ENCODE results near the gene E2F6. TPM values are rescaled to one million over a fixed set of nuclear protein-coding genes. Genes with fewer than 3 reads are reported as not detected.

E2F6 gene, protein sequence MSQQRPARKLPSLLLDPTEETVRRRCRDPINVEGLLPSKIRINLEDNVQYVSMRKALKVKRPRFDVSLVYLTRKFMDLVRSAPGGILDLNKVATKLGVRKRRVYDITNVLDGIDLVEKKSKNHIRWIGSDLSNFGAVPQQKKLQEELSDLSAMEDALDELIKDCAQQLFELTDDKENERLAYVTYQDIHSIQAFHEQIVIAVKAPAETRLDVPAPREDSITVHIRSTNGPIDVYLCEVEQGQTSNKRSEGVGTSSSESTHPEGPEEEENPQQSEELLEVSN
- 10.7 and 10.9 TPM in 2 replicates for total RNA-seq

DNA sequence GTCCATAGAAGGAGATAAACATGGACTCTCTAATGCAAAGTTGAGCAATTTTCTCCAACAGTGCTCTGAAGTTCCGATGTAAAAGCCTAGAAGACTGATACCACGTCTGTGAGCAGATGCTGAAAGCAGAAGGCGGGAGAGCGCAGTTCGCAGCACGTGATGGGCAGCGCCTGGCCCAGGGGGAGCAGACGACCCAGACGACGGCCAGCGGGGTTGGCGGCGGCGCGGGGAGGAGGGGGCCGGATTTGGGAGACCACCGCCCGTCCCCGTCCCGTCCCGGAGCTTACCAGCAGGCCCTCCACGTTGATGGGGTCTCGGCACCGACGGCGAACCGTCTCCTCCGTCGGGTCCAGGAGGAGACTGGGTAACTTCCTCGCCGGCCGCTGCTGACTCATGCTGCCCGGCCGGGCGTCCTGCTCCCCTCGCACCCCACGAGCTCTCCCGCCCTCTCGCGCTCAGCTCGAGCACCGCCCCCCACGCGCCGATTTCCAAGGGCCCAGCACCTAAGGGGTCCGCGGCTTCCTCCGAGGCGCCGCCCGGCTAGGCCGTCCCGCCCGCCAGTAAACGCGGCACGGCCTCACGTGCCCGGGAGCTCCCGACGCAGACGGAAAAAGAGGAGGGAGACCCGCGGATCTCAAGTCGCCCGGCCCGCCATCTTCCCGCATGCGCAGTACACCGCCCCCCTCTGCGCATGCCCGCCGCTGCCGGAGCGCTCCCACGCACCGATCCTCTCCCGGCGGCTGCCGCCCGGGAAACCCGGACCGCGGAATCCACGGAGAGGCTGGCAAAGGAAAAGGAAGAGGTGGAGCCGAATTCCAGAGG is at the start of gene E2F6:
E2F6 (minus strand) TSS at position 677 of the 822 bp plus-strand sequence; CDS start at position 395, 282 bp downstream.
- intact Hi-C loops (cut with micrococcal nuclease), result loop anchor here (1.0 to 5.0 kb wide), 3 partner anchors 123 to 333 kb away; partner anchors contain the start of genes ROCK2 and SLC66A3

DNA sequence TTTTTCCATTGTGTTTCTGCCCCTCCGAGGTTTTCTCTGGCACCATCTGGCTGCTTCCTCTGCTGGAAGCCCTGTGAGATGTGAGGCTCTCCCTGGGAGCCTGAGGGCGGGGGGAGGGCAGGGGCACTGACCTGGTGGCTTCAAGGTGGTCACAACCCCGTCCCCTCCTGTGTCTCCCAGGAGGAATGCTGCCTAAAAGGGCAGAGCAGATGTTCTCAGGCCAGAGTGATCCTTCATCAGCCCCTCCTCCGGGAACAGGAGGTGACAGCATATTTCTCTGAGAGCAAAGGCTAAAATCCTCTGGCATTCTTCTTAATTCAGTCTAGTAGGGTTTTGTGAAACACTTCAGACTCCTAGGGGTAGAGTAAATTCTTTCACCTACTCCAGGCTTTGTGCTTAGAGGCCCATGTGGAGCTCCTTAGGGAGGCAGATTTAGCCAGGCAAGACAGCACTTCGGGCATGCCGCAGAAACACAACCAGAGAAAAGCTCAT is 49.6 kb upstream of the E2F6 start:
- intact Hi-C loops (cut with micrococcal nuclease), result no loop called here

DNA sequence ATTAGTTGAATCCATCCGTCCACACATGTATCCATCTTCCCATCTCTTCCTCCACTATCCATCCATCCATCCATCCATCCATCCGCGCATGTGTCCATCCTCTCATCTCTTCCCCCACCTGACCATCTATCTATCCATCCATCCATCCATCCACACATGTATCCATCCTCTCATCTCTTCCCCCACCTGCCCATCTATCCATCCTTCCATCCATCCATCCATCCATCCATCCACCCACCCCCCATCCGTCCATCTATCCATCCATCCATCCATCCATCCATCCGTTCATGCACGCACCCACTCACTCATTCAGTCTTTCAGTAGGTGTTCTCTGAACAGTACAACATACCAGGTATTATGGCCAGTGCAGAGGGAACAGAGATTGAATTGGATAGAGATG is 48.9 kb upstream of the E2F6 start:
- intact Hi-C loops (cut with micrococcal nuclease), result no loop called here

DNA sequence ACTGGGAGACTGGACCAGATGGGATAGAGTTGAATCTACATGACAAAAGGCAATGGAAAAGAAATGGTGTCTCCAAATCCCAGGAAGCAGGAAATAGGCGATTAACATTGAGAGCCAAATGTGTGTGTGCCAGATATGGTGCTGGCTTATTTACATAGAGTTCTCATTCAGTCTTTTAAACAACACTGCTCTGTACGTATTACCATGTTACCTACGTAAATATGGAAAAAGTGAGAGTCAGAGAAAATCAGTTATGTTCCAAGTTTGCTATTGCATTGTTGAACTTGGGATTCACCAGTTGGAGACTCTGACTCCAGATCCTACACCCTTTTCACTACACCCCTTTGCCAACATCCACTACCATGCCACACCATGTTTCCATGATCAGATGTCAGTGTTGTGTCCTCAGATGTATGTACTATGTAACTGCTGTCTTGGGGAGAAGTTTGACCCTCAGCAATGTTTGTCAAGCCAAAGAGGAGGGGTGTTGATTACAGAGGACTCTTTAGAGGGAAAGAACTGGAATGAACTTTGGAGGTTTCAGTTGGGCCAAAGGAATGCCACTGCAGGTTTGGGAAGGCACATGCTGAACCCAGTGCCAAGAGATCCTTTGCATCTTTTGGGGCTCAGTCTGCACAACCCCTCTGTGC is 48.2 kb upstream of the E2F6 start:
- intact Hi-C loops (cut with micrococcal nuclease), result no loop called here

DNA sequence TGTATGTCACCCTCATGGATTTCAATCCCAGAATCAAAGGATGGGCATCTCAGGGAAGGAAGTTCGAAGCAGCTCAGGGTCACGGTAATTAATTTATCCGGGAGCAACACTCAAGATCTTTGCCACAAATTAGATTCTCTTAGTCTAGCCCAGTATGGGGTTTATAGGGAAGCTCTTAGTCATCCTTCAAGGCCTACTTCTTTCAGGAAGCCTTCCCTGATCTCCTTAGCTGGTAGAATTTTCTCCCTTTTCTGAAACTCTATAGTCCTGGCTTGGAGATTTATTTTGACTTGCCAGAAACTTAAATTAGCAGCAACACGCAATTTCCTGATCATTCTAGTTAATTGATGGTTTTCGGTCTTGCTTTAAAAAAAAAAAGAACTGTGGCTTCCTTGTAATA is 47.4 kb upstream of the E2F6 start:
- intact Hi-C loops (cut with micrococcal nuclease), result no loop called here

DNA sequence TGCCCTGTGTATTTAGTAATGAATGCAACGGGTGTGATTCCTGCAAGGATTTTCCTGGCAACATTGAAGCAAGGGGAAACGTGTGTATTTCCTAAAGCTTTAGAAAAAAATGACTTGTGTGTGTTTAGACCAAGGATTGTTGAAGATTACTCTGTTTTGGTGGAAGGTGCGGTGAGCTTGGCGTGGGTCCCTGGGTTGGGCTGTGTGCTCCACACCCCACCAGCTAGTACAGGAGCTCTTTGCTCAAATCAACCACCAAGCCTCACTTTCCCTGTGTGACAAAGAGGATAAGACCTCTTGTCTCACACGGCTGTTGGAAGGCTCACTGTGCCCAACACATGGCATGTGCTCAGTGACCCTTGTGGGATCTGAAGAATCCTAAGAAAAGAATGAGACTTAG is 46.5 kb upstream of the E2F6 start:
- intact Hi-C loops (cut with micrococcal nuclease), result no loop called here

DNA sequence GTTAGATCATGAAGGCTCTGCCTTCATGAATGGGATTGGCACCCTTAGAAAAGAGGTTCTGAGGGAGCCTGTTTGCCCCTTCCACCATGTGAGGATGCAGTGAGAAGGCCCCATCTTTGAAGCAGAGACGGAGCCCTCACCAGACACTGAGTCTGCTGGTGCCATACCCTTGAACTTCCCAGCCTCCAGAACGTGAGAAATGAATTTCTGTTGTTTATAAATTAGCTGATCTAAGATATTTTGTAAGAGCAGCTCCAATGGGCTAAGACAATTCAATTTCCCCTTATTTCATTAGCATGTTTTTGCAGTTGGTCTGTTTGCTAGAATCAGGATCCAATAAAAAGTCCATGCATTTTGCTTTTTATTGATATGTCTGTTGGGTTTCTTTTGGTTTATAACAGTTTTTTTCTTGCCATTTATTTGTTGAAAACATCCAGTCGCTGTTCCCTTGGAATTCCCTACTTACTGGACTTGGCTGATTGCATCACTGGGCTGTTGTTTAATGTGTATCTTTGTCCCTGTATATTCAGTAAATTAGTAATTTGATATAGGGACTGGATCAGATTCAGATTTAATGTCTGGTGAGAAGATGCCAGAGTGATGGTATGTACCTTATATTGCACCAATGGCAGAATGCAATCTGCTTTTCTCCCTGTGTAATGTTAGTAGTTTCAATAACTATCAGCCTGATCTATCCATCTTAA is 43.8 kb upstream of the E2F6 start:
- intact Hi-C loops (cut with micrococcal nuclease), result no loop called here

DNA sequence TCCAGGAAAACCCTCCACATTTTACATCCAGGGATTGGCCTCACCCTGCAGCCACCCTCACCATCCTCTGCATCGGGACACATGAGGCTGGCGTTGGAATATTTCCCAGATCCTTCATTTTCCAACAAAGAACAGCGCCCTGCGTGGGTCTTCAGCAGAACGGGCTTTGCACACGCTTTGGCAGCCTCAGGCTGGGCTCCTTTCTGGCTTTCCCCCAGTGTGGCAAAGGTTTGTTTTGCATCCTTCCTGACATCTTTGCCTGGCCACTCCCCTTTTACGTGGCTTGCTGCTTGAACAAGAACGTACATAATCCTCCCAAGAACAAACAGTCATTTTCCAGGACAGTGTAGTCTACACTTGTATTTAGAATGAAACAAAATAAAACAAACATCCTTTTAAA is 42.3 kb upstream of the E2F6 start:
- intact Hi-C loops (cut with micrococcal nuclease), result no loop called here

DNA sequence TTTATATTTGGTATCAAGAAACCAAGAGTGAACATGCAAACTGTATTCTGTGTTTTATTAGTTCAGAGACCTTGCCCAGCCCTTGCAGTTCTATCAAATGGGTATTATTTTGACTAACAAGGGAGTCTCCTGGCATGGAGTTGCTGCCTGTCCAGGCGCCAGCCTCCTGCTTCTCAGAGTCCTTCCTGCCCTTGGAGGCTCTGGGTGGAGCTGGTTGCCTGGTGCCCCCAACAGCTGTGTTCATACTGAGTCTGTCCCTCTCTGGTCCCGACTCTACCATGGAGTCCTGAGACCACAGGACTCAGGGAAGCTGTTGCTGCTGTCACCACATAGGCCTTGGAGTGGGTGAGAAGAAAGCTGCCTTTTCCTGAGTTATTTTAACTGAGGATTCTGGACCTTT is 41.6 kb upstream of the E2F6 start:
- intact Hi-C loops (cut with micrococcal nuclease), result no loop called here

DNA sequence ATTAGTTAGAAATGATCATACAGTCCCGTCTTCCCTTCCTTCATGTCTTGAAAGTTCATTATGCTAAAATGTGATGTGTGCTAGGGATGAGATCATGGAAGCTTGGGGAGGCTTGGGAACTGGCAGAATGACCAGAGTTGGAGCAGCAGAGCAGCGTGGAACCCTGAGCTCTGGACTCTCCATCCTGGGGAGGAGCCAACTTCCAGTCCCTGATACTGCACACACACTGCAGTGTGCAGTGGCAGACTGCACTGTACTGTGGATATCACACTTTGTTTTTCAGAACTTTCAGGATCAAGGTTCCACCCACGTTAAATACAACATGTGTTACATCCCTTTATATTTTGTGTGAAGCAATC is 40.6 kb upstream of the E2F6 start:
- intact Hi-C loops (cut with micrococcal nuclease), result no loop called here

DNA sequence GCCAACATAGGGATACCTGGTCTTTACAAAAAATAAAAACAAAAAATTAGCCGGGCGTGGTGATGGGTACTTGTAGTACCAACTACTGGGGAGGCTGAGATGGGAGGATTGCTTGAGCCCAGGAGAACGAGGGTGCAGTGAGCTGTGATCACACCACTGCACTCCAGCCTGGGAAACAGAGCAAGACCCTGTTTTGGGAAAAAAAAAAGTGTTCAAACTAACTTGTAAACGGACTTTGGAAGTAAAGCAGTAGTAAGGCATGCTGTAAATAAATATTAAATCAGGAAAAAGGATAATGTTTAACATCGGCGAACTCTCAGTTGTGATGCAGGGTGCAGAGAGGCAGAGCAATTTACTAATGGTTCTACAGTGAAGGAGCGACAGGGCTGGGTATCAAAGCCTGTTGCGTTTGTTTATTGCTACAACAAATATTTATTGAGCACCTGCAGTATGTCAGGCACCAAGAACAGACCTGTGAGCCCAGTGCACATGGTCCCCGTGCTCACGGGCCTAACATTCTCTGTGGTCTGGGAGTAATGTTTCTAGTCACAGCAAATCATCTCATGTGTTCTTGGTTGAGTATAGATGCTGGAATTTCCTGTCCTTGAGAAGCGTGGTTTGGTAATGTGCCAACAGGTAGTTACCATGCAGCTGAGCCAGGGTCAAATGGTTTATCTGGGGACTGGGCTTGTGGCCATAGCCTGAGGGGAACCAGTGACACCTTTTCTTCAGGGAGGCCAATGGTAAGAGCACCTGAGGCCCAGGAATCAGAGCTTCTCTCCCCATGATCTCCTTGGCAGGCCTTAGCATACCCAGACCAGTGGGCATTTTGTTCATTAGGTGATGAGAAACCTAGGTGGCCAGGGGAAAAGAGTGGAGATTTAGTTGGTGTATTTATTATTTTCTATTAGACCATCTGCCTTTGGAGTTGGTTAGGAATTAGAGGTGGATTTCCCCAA is 40.0 kb upstream of the E2F6 start:
- intact Hi-C loops (cut with micrococcal nuclease), result no loop called here

DNA sequence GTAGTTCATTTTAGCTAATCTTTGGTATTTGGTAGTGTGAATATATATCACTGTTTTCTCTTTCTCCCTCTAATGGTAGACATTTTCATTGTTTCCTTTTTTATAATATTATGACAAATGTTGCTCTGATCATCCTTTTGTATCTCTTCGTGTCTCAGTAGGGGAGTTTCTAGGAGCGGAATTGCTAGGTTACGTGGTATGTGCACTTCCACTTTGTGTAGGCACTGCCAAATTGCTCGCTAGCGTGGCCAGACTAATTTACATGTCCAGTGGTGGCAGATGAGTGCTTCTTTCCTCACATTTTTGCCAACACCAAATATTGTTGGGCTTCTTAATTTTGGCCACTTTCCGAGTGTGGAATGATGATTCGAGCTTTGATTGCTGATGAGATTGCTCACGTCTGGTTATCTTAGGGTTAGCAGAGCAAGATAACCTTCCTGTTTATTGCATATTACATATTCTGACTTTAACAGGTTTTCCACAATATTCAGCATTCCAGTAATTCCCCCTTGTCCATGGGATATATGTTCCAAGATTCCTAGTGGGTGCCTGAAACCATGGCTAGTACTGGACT is 37.5 kb upstream of the E2F6 start:
- intact Hi-C loops (cut with micrococcal nuclease), result no loop called here

DNA sequence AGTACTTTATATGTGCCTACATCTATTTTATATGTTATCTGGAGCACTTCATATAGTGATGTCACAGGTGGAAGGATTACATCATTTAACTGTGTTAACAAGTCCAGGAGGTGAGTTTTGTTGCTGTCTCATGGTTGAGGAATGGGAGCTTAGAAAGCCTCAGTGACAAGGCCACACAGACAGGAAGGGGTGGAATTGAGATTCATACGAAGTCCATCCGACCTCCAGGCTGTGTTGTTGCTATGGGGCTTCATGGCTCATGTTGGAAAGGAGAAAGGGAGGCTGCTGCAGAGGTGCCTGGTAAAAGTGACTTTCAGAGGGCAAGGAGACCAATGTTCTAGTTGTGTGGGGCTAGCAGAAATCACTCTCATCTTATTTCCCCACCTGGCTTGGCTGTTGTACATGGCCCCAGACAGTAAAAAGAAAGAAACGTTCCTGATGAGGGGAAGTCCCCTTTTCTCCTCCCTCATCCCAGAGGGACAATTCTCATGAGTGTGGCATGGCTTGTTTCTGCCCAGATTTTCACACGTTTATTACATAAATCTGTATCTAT is 36.9 kb upstream of the E2F6 start:
- intact Hi-C loops (cut with micrococcal nuclease), result no loop called here

DNA sequence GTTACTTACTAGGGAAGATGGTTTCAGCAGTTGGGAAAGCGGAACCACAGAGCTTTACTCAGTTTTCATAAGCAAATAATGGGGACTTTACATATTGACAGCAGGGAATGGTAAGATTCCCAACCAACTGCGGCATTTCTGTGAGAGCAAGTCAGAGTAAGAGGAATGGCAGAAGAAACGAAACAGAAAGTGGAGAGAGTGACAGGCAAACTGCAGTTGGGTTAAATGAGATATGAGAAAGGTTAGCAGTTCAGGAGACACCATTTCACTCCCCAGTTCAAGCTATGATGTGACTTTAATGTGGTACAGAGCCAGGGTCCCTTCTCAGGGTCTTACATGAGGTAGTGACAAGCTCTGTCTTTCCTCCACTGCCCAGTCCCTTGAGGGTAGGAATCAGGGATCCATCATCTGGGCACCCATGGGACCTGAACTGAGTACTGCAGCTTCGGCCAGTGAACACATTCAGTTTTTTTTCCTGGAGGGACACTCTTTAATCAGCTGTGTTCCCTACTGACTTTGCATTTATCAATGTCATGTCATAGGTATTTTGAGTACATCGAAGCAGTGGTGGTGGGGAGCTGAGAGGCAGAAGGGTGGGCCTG is 34.8 kb upstream of the E2F6 start:
- intact Hi-C loops (cut with micrococcal nuclease), result no loop called here

DNA sequence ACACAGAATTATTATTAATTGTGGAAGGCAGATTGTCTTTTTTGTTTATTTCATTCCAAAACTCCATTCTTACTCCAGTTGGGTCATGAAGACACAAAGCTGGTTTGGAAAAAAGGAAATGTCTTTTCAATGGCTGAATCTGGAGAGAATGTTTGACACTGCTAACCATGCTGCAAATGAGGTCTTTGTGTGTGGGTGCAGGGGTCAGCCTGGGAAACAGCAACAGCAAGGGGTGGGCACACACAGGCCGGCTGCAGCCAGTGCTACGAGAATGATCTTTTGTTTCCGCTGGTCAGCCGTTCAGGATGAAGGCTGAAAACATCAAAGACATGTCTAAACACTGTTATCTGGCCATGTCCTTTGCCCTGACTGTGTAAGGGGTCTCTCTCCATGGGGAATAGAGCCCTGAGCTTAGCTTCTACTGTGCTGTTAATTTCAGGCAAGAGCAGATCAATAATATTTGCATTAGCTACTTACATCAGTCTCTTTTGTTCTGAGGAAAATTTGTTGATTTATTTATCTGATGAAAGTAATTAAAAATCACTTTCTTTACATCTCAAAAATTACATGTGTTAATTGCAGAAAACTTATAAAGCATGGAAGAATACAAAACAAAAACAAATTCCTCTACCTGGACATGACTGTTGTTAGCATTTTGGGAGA is 33.3 kb upstream of the E2F6 start:
- intact Hi-C loops (cut with micrococcal nuclease), result no loop called here

DNA sequence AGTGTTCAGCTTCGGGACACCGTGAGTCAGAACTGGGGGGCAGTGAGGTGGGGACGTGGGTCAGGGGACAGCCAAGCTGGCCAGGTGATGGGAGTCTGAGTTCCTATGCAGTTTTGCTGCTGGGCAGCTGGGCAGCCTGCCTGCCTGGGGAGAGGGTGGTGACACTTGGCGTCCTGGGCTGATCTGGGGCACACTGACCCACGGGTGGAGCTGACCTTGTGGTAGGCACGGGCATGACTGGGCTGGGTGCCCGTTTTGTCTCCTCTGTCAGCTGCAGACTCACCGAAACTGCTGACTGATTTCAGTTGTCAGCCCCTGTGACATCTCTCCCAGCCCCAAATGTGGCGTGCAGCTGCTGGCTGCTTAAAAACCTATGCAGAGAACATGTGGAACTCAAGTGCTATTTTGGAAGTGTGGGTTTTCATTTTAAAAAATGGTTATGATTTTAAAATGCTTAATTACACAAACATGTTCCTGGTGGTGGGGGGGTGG is 32.6 kb upstream of the E2F6 start:
- intact Hi-C loops (cut with micrococcal nuclease), result no loop called here

DNA sequence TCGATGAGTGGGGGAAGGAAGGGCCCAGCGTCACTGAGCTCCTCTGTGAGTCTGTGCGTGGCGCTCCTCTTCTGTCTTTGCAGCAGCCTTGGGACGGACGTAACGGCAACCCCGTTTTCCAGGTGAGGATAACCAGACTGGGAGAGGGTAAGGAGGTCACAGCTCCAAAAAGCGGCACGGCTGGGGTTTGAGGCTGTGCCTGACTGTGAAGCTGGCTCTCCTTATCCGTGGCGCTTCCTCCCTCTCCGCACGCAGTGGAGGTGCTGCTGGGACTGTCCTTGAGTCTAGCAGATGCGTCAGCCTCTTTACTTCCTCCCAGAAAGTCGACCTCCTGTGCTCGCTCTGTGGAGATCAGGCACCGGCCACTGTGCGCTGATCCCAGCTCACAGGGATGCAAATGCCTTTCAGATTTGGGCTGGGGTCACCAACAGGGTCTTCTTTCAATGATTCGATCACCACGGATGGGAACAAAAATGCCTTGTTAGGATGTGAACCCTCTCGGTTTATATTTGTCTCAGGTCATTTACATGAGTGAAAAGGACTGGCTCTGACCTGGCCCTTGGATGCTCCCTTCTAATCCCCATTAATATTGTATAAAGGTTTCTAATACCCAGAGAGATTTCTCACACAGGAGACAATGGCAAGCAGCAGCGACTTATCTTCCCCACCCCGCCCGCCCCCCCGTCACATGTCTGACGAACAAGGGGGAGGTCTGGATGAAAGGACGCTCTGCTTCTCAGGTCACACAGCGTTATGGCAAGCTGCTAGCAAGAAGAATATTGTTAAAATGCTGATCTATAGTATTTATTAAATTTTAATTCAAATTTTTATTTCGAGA is 30.1 kb upstream of the E2F6 start:
- intact Hi-C loops (cut with micrococcal nuclease), result no loop called here

DNA sequence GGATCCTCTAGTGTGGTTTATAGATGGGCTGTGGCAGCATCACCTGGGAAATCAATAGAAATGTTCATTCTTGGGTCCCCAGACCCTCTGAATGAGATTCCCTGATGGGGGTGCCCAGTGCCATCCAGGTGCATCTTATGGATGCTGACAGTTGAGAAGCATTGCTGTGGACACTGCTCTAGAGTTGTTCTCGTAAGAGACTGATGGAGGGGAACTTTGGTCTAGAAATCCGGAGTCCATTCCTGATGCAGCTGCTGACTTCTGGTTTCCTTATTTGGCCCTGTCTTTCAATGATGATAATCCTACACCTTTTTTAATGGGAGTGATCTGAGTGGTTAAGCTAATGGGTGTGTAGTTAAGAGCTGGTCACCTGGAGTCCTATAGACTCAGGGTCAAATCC is 28.3 kb upstream of the E2F6 start:
- intact Hi-C loops (cut with micrococcal nuclease), result no loop called here

Measured in T-helper 2 cell treated with Interferon-gamma antibody and Interleukin-4, amounts not matched to agents 100 ng/mL and 5 ng/mL, for 36 hours (primary cell).